CD4-positive, alpha-beta T cell treated with Interleukin-1 beta for 1 hour (primary cell): ENCODE results near the gene PRKCQ.
"Not testable (repeated sequence)": the region's sequence is repeated elsewhere in the genome, so short reads cannot be mapped to it uniquely, and the experiment has no call there.

ENCODE experiments used
- DNase-seq, 2 donors: peaks; one replicate each; pipeline ENCODE4 v3.0.0-alpha.2; 2020 to 2022

PRKCQ gene

DNA sequence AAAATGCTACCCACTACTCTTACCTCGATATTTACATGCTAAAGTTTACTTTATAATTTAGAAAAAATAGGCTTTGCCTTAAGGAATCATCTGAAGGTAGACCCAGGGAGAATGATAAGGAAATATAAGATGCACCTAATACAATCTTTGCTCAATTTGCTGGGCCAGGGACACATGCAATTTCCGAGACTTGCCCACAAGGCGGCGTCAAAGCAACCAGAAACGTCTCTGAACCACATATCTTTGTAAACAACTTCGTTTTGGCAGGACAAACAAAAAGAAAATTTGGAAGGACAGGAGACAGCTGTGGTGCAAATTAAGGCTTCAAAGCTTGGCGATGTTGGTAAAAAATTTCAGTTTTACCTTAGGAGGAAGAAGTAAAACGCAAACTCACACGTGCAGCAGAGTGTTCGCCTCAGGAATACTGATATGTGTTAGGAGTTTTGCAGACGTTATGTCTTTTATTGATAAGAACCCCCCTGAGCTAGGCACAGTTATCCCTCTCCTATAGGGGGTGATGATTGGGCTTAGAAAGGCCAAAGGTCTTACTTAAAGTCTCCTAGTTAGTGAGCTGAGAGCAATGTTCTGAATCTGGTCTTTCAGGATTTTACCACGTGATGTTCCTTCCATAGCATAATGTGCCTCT, 134.3 kb downstream of the PRKCQ start:
- DNase-seq = peak; percentile 56 to 66

DNA sequence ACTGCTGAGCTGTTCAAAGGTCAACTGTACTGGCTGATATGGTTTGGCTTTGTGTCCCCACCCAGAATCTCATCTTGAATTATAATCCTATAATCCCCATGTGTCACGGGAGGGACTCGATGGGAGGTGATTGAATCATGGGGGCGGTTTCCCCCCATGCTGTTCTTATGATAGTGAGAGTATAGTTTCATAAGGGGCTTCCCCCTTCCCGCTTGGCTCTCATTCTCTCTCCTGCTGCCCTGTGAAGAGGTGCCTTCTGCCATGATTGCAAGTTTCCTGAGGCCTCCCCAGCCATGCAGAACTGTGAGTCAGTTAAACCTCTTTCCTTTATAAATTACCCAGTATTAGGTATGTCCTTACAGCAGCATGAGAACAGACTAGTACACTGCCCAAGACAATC, 140.2 kb downstream of the PRKCQ start:
- DNase-seq = not testable (repeated sequence)

GRCh38 chr10:6431861-6432260, 148.2 kb downstream of the PRKCQ start:
- no peak for DNase-seq

GRCh38 chr10:6431186-6431585, 148.9 kb downstream of the PRKCQ start:
- DNase-seq = no peak

GRCh38 chr10:6430423-6430980, 149.6 kb downstream of the PRKCQ start:
- DNase-seq = no peak

- no peak for DNase-seq
Observed at GRCh38 chr10:6427357-6427959, 152.6 kb downstream of the PRKCQ start.

DNA sequence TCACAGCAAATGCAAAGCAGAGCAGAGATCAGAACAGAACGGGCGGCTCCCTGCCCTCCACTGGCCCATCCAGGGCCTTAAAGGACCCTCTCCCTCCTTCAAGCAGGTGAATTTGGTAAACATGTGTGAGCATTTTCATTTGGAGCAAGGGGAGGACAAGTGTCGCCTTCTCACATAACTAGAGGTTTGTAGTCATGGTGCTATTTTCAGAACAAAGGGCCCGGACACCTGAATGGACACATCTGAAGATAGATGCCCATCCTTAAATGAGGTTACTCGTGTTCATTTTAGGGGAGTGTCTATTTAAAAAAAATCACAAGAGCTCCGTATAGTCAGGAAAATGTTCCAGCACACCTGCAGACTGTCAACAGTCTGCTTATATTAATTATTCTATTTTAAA, 153.8 kb downstream of the PRKCQ start:
- DNase-seq = no peak

DNA sequence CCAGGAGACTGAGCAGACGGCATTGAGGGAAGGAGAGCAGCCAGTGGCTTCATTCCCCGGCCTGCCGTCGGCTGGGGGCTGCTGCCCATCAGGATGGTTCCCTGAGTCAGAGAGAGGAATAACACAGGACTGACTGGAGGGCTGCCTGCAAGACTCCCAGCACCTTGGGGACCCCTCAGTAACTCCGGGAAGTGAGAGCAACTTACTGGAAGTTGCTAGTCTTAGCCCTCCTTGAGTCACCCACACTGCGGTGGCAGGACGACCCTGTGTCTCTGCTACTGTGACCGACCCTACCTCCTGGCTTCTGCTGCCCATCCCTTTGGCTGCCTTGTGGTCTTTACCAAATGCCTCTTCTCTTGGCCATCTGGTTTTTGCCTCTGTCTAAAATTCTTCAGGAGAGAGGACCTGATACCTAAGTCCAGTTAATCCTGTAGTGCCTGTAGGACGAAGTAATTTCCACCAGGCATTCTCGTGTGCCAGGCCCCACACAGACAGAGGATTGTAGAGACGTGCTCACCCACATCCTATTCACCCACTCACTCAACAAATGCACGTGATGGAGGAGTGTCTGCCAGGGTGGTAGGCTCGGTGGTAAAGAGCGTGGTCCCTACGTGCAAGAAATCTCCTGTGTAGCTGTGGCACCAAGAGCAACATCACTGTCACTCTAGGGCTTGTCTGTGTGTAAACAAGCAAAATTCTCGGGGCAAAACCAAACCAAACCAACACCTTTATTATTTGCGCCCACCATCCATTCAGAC, 156.5 kb downstream of the PRKCQ start:
- DNase-seq = no peak

GRCh38 chr10:6423004-6423403, 157.1 kb downstream of the PRKCQ start:
- DNase-seq = no peak

DNA sequence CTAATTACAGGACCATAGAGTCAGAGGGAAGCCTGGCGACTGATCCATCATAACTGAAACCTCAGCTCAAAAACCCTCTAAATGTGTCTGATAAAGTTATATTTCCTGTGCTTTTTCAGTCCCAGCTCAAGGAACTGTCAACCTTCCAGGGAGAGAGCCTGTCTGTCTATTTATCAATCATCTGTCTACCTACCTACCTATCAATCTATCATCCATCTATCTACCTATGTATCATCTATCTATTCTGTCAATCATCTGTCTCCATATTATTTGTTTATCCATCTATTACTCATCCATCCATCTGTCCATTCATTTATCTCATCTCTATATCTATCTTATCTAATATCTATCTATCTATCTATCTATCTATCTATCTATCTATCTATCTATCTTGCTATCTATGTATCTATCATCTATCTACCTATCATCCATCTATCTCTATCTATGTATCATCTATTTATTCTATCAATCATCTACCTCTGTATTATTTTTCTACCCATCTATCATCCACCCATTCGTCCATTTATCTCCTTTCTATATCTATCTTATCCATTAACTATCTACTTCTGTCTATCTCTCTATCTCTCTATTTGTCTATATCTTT, 161.4 kb downstream of the PRKCQ start:
- no peak for DNase-seq

DNA sequence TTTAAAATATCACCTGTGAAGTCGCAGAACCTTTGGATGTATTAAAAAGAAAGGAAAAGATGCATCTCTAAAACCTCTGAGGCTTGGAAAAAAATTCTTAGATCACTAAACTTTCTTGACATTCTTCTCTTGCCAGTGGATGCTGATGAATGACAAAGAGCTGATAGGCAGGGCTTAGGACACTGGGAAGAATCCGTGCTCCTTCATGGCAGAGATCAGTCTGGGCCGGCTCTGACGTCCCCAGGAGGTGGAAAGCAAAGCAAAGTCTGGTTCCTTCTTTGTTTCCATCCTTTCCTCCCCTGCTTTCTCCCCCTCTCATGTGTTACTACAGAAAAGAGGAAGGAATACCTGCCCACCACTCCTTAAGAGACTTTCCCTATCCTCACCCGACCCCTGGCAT, 161.9 kb downstream of the PRKCQ start:
- no peak for DNase-seq

GRCh38 chr10:6416892-6417512, 163.1 kb downstream of the PRKCQ start:
- peak in 1 of 2 donors; percentile 69 for DNase-seq

GRCh38 chr10:6411436-6411835, 168.6 kb downstream of the PRKCQ start:
- no peak for DNase-seq

- DNase-seq = no peak
Observed at GRCh38 chr10:6410830-6411229, 169.2 kb downstream of the PRKCQ start.

DNA sequence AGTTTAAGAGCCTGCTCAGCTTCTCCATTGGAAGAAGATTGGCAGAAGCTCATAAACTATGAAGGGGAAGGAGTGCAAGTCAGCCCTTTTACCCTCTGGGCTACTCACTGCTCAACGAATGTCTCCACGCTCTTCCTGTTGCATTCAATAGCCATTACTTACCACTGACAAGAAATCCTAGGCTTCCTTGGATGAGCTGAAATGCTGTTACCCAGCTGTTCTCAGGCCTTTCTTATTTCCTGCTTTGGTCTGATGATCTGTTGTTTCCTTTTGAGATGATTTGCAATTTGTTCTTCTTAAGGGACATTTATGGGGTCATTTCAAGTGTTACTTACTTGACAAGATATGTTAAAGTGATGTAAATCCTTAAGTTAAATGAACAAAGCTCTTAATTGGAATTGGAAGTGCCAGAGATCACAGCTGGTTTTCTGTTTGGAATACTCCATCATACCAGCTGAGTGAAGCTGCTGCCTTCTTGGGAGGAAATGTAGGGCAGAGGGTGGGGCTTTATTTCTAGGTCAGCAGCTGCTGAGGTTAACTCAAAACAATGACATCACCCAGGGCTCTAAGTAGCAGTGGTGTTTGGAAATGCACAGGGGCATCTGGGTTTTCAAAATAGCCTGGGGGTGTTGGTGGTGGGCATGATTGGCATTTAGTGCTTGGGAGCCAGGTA, 170.0 kb downstream of the PRKCQ start:
- DNase-seq = peak; percentile 61 to 75

GRCh38 chr10:6408799-6409198, 171.3 kb downstream of the PRKCQ start:
- DNase-seq = no peak

DNA sequence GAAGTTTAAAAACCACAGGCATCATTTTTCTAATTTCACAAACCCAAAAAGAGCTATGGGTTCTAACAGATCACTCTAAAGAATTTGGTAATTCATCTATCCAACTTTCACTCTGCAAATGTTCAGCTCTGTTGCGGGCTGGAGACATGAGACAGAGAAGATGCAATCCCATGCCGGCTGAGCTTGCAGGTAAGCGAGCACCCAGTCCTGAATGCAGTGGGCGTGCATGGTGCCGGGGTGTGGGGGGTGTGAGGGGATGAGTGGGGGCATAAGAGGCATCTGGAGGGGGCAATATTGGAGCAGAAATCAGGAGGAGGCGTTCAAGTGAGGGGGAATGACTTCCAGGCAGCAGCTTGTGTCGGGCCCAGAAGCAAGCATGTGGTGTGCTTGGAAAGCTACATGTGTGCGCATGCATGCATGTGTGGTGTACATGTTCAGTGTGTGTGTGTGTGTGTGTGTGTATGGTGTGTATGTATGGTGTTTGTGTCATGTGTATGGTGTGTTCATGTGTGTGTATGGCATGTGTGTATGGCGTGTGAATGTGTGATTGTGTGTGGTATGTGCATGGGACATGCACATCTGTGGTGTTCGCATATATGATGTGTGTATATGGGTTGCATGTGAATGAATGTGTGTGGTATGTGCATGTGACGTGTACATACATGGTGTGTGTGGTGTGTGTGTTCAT, 172.9 kb downstream of the PRKCQ start:
- no peak for DNase-seq

- peak in 1 of 2 donors; percentile 48 for DNase-seq
Observed at GRCh38 chr10:6406220-6407033, 173.6 kb downstream of the PRKCQ start.

- no peak for DNase-seq
Observed at GRCh38 chr10:6405713-6406112, 174.4 kb downstream of the PRKCQ start.

- no peak for DNase-seq
Observed at GRCh38 chr10:6404127-6405072, 175.7 kb downstream of the PRKCQ start.
